Measurements from ENCODE around the gene CRIM1.

The CRIM1 gene

GRCh38 chr2:36578343-36579296 is 223.0 kb downstream of the CRIM1 start:
- no peak for DNase-seq (ENCODE audit: low read depth)

- no peak for DNase-seq (ENCODE audit: low read depth)
These were observed 223.7 kb downstream of the CRIM1 start for GRCh38 chr2:36579297-36579664.

GRCh38 chr2:36582538-36582937 is 227.0 kb downstream of the CRIM1 start:
- no peak for DNase-seq (ENCODE audit: low read depth)

- no peak for DNase-seq (ENCODE audit: low read depth)
These were observed 227.4 kb downstream of the CRIM1 start for GRCh38 chr2:36582951-36583350.

- DNase-seq (ENCODE audit: low read depth): no peak
These were observed 228.7 kb downstream of the CRIM1 start for GRCh38 chr2:36584148-36584794.

- DNase-seq (ENCODE audit: low read depth): no peak
These were observed 231.1 kb downstream of the CRIM1 start for GRCh38 chr2:36586672-36587071.

GRCh38 chr2:36587101-36587500 is 231.5 kb downstream of the CRIM1 start:
- DNase-seq (ENCODE audit: low read depth): no peak

GRCh38 chr2:36587556-36587955 is 232.0 kb downstream of the CRIM1 start:
- DNase-seq (ENCODE audit: low read depth): no peak

GRCh38 chr2:36589230-36589630 is 233.7 kb downstream of the CRIM1 start:
- DNase-seq (ENCODE audit: low read depth): no peak

GRCh38 chr2:36594849-36595248 is 239.3 kb downstream of the CRIM1 start:
- no peak for DNase-seq (ENCODE audit: low read depth)

- DNase-seq (ENCODE audit: low read depth): no peak
These were observed 240.8 kb downstream of the CRIM1 start for GRCh38 chr2:36596397-36596796.

- no peak for DNase-seq (ENCODE audit: low read depth)
These were observed 241.5 kb downstream of the CRIM1 start for GRCh38 chr2:36597003-36597531.

GRCh38 chr2:36597532-36598377 is 242.2 kb downstream of the CRIM1 start, which contains the start of gene FEZ2:
Gene FEZ2, minus strand, starts transcription at chr2:36598168. Its CDS starts 26 bp downstream, at chr2:36598142.
- peak; percentile 67 for DNase-seq (ENCODE audit: low read depth)
